Bronchial epithelial cell (primary cell): ENCODE measurements around the gene SF3A1. TPM values are rescaled to one million over a fixed set of nuclear protein-coding genes. Genes with fewer than 3 reads are reported as not detected.

Experiments used
- DNase-seq: peaks from one replicate; pipeline ENCODE4 v3.0.0-alpha.2; 2010; ENCODE audit warnings: low read depth
- FAIRE-seq: peaks from 2 replicates; lab custom pipeline; 2011; peaks lifted over from hg19 to GRCh38; lab: Jason Lieb, UNC
- H3K27me3 ChIP-seq: 2 replicates; pipeline ENCODE4 v1.5.1; 2011; ENCODE audit warnings: low read length; ENCODE audit not compliant: control insufficient read depth, insufficient read depth
- H3K36me3 ChIP-seq: 2 replicates; pipeline ENCODE4 v1.5.1; 2011; ENCODE audit warnings: low read length; ENCODE audit not compliant: control insufficient read depth, insufficient read depth
- H3K4me3 ChIP-seq: 2 replicates; pipeline ENCODE4 v1.5.1; 2011; ENCODE audit warnings: mild to moderate bottlenecking, low read depth, low read length, control low read depth
- total RNA-seq: library from RNA; depleted of rRNA; stranded (reverse); fragments of >200 nt; gene quantifications from 2 replicates; pipeline ENCODE4 v1.2.1, GENCODE V29; 2014
- TF ChIP-seq, protein P1 (sequence below): IDR thresholded peaks from 2 replicates; pipeline ENCODE4 v1.5.1; 2011; ENCODE audit warnings: mild to moderate bottlenecking, moderate library complexity, low read length, control low read depth, inconsistent platforms; ENCODE audit not compliant: insufficient read depth, severe bottlenecking

SF3A1 gene
- total RNA-seq, 1 donor from 2014 or later, result 17.9 TPM

GRCh38 chr22:30291058-30291892 lies 65.4 kb downstream of the SF3A1 start:
- peaks cover 22% of the 10 kb centered on the region for H3K36me3 ChIP-seq
- DNase-seq, result peak; percentile 65

DNA sequence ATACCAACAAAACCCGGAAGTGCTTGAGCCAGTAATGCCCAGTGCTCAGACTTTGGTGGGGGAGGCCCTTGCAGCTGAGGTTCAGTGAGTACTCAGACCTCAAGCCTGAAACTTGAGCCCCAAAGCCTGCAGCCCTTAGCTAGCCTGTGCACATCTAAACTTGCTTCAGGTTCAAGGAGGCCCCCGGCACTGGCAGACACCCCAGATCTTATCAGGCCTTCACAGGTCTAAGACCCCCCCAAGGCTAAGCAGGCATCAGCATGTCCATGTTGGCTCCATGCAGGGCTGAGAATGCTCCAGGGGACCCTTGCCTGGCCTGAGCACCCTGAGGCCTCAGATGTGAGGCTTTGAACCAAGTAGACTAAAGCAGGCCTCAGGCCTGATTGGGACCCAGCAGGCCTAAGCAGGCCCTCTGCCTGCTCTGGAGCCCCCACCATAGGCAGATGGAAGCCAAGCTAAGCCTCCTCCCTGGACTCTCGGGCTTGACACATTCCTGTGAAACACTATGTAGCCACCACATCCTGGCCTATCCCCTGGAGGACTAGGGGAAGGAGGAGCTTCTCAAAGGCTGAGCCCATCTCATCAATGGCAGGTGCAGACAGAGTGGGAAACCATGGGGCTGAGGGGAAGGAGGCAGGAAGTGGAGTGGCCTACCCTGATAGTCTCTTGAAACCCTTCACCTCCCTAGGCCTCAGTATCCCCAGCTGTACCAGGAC lies 66.2 kb downstream of the SF3A1 start:
- TF ChIP-seq, protein P1, sequence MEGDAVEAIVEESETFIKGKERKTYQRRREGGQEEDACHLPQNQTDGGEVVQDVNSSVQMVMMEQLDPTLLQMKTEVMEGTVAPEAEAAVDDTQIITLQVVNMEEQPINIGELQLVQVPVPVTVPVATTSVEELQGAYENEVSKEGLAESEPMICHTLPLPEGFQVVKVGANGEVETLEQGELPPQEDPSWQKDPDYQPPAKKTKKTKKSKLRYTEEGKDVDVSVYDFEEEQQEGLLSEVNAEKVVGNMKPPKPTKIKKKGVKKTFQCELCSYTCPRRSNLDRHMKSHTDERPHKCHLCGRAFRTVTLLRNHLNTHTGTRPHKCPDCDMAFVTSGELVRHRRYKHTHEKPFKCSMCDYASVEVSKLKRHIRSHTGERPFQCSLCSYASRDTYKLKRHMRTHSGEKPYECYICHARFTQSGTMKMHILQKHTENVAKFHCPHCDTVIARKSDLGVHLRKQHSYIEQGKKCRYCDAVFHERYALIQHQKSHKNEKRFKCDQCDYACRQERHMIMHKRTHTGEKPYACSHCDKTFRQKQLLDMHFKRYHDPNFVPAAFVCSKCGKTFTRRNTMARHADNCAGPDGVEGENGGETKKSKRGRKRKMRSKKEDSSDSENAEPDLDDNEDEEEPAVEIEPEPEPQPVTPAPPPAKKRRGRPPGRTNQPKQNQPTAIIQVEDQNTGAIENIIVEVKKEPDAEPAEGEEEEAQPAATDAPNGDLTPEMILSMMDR, result no peak
- H3K4me3 ChIP-seq, result no peak overlapping the region
- H3K27me3 ChIP-seq, result no peaks in the 10 kb centered on the region
- H3K36me3 ChIP-seq, result peaks cover 20% of the 10 kb centered on the region
- peak; percentile 80 for DNase-seq
- FAIRE-seq, result peak; percentile 66

More at GRCh38 chr22:30291058-30291892, 65.4 kb downstream of the SF3A1 start:
- peak; percentile 60 for FAIRE-seq
- TF ChIP-seq, protein P1, result no peak
- Histone ChIP-seq H3K4me3 (no peak overlapping the region), H3K27me3 (no peaks in the 10 kb centered on the region)

DNA sequence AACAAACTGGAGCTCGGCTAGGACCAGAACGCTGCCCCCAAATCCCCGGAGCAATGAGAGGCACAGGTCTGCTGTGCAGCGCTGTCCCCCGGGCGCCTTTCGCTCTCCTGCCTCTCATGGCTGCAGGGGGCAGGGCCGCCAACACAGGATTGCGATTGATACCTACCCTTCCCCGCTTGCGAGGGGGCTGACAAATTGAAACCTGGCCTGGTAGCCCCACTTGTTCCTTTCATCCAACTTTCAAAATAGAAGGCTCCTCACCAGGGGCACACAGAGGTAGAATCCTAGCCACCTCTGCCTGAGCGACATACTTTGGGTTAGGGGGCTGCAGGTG lies 66.7 kb downstream of the SF3A1 start:
- Histone ChIP-seq H3K36me3 (peaks cover 16% of the 10 kb centered on the region), H3K27me3 (no peaks in the 10 kb centered on the region), H3K4me3 (peak overlapping the region; percentile 37)
- FAIRE-seq (no peak), DNase-seq (no peak)
- TF ChIP-seq, protein P1, result no peak

GRCh38 chr22:30289141-30289979 lies 67.3 kb downstream of the SF3A1 start, which contains the start of gene CASTOR1:
CASTOR1 (minus strand) TSS chr22:30289505; CDS start chr22:30289497, 8 bp downstream.
- peak; percentile 95 for DNase-seq
- no peak for FAIRE-seq
- TF ChIP-seq, protein P1, result no peak
- H3K36me3 ChIP-seq, result peaks cover 13% of the 10 kb centered on the region
- H3K4me3 ChIP-seq, result peak within 1 kb of the TSS; percentile 73
- no peaks in the 10 kb centered on the region for H3K27me3 ChIP-seq

- no peak for FAIRE-seq
- Histone ChIP-seq H3K4me3 (peak overlapping the region; percentile 73), H3K36me3 (peaks cover 8% of the 10 kb centered on the region), H3K27me3 (no peaks in the 10 kb centered on the region)
- TF ChIP-seq, protein P1, result no peak
- no peak for DNase-seq
Measured at GRCh38 chr22:30288419-30289140, 68.1 kb downstream of the SF3A1 start.
